GM23338 (cell line): ENCODE data around the gene DOLPP1. TPM values are rescaled to one million over a fixed set of nuclear protein-coding genes. Genes with fewer than 3 reads are reported as not detected.

Source experiments
- ATAC-seq: fragments of 200-7000 bp; cut with Tn5 transposase; 3 replicates; pipeline ENCODE4 v1.9.1; 2020
- DNase-seq: peaks from one replicate; pipeline ENCODE4 v3.0.0-alpha.2; 2015; ENCODE audit warnings: low spot score
- H2AFZ ChIP-seq: fragments of 200-600 bp; sonication (generic); 2 replicates; pipeline ENCODE4 v1.8.0; 2016; ENCODE audit warnings: antibody characterized with exemption, mild to moderate bottlenecking, moderate library complexity
- H3F3A ChIP-seq: fragments of 200-600 bp; sonication (generic); replicated peaks from 2 replicates; pipeline ENCODE4 v1.8.0; 2017; ENCODE audit warnings: antibody characterized with exemption, mixed run types, low read depth
- H3K27ac ChIP-seq: fragments of 200-600 bp; sonication (generic); 2 replicates; pipeline ENCODE4 v1.6.1; 2016; ENCODE audit warnings: low read depth
- H3K27me3 ChIP-seq: fragments of 200-600 bp; sonication (generic); 2 replicates; pipeline ENCODE4 v1.8.0; 2016; ENCODE audit warnings: mild to moderate bottlenecking, mixed run types, moderate library complexity; ENCODE audit not compliant: insufficient read depth
- H3K36me3 ChIP-seq: fragments of 200-600 bp; sonication (generic); 2 replicates; pipeline ENCODE4 v1.8.0; 2016; ENCODE audit warnings: mild to moderate bottlenecking; ENCODE audit not compliant: insufficient read depth
- H3K4me1 ChIP-seq: fragments of 200-600 bp; sonication (generic); 2 replicates; pipeline ENCODE4 v1.8.0; 2016; ENCODE audit warnings: mild to moderate bottlenecking, moderate library complexity; ENCODE audit not compliant: insufficient read depth
- H3K4me2 ChIP-seq: fragments of 200-600 bp; sonication (generic); 2 replicates; pipeline ENCODE4 v1.7.1; 2017; ENCODE audit warnings: mixed run types
- H3K4me3 ChIP-seq: fragments of 200-600 bp; sonication (generic); 2 replicates; pipeline ENCODE4 v1.6.1; 2016; ENCODE audit warnings: mixed run types
- H3K79me2 ChIP-seq: fragments of 200-600 bp; sonication (generic); replicated peaks from 2 replicates; pipeline ENCODE4 v1.8.0; 2017; ENCODE audit warnings: mild to moderate bottlenecking; ENCODE audit not compliant: insufficient read depth
- H3K9me2 ChIP-seq: fragments of 200-600 bp; sonication (generic); 2 replicates; pipeline ENCODE4 v1.8.0; 2017; ENCODE audit not compliant: insufficient read depth
- H4K20me1 ChIP-seq: fragments of 200-600 bp; sonication (generic); replicated peaks from 2 replicates; pipeline ENCODE4 v1.8.0; 2017; ENCODE audit warnings: mild to moderate bottlenecking; ENCODE audit not compliant: insufficient read depth
- H3K27ac Mint-ChIP-seq: 2 replicates; pipeline ENCODE4 v1.8.0; 2020; ENCODE audit warnings: inconsistent platforms, mild to moderate bottlenecking, moderate library complexity, mixed read lengths
- H3K27me3 Mint-ChIP-seq: 3 replicates; pipeline ENCODE4 v1.8.0; 2022; ENCODE audit warnings: low read depth, mild to moderate bottlenecking, moderate library complexity, mixed read lengths, inconsistent platforms; ENCODE audit not compliant: insufficient read depth, poor library complexity
- H3K36me3 Mint-ChIP-seq: 3 replicates; pipeline ENCODE4 v1.8.0; 2021; ENCODE audit warnings: low read depth, mild to moderate bottlenecking, inconsistent platforms, moderate library complexity, mixed read lengths
- H3K4me1 Mint-ChIP-seq: 3 replicates; pipeline ENCODE4 v1.8.0; 2020; ENCODE audit warnings: mild to moderate bottlenecking, inconsistent platforms, mixed read lengths
- H3K4me3 Mint-ChIP-seq: 3 replicates; pipeline ENCODE4 v1.8.0; 2021; ENCODE audit warnings: moderate library complexity, mild to moderate bottlenecking, inconsistent platforms, mixed read lengths
- H3K9me3 Mint-ChIP-seq: 3 replicates; pipeline ENCODE4 v1.8.0; 2020; ENCODE audit warnings: moderate library complexity, mild to moderate bottlenecking, inconsistent platforms, mixed read lengths
- CREB1 ChIP-seq: fragments of 250-450 bp; sonication (Bioruptor Pico); IDR thresholded peaks from 2 replicates; pipeline ENCODE4 v1.5.0; 2020; ENCODE audit warnings: low read depth, mild to moderate bottlenecking, moderate library complexity
- CTCF ChIP-seq, 2 experiments: fragments of 200-600 bp in 1 of 2; sonication (generic) in 1 of 2; conservative IDR thresholded peaks; 2 replicates each; pipeline versions ENCODE4 v1.5.1 to v1.6.1; 2016 to 2017; ENCODE audit warnings: antibody characterized with exemption in 2 of 2, low read depth in 2 of 2, mild to moderate bottlenecking in 2 of 2, moderate library complexity in 1 of 2
- ETS1 ChIP-seq: IDR thresholded peaks from 2 replicates; pipeline ENCODE4 v1.6.1; 2016; ENCODE audit warnings: antibody characterized with exemption
- JUNB ChIP-seq: IDR thresholded peaks from one replicate; pipeline ENCODE4 v1.6.1; 2016; ENCODE audit warnings: antibody characterized with exemption; ENCODE audit not compliant: unreplicated experiment
- NANOG ChIP-seq: IDR thresholded peaks from 2 replicates; pipeline ENCODE4 v1.6.1; 2016; ENCODE audit warnings: antibody characterized with exemption, borderline replicate concordance
- POLR2AphosphoS5 ChIP-seq: IDR thresholded peaks from 2 replicates; pipeline ENCODE4 v1.6.1; 2016; ENCODE audit warnings: antibody characterized with exemption, low read depth
- REST ChIP-seq: IDR thresholded peaks from one replicate; pipeline ENCODE4 v1.6.1; 2018; ENCODE audit warnings: antibody characterized with exemption; ENCODE audit not compliant: unreplicated experiment
- STAT1 ChIP-seq: IDR thresholded peaks from one replicate; pipeline ENCODE4 v1.6.1; 2016; ENCODE audit warnings: antibody characterized with exemption; ENCODE audit not compliant: unreplicated experiment
- ZNF114 ChIP-seq: fragments of 250-450 bp; sonication (Bioruptor Pico); IDR thresholded peaks from 2 replicates; pipeline ENCODE4 v1.5.0; 2020; ENCODE audit warnings: mild to moderate bottlenecking, moderate library complexity
- polyA plus RNA-seq: library from polyadenylated mRNA; unstranded; fragments of >200 nt; fragmentation: Nextera tagmentation; extraction: Ambion mirVana; gene quantifications from 2 replicates; pipeline ENCODE4 v1.2.1, GENCODE V29; 2016
- total RNA-seq: library from RNA; depleted of rRNA; stranded (reverse); fragments of >200 nt; shearing (Covaris generic); gene quantifications from 2 replicates; pipeline ENCODE4 v1.2.3, GENCODE V29; 2014

Gene DOLPP1
- total and polyA plus RNA-seq, 2 experiments from 2014 or later = 23.3 to 31.9 TPM

- TF ChIP-seq REST (no peak), CTCF (conservative IDR thresholded peaks at IDR 0.05; ENCODE audit: low read depth in 2 of 2) (no peak), STAT1 (no peak)
Observed at GRCh38 chr9:129077236-129077635, 3.7 kb upstream of the DOLPP1 start (continued).

GRCh38 chr9:129078691-129079503 is 2.0 kb upstream of the DOLPP1 start:
- Histone ChIP-seq H3K9me2 (no peaks in the 10 kb centered on the region), H3K79me2 (peaks cover 34% of the 10 kb centered on the region), H3F3A (0 out of 2 replicates have a peak, but pooled peaks cover 4% of the 10 kb centered on the region), H3K27ac (no peak overlapping the region), H3K4me3 (no peak overlapping the region), H2AFZ (no peak overlapping the region), H3K27me3 (no peaks in the 10 kb centered on the region), H3K4me2 (peak overlapping the region; percentile 27; the same call in 1 of the 2 replicates), H4K20me1 (no peaks in the 10 kb centered on the region; the same call in 1 of the 2 replicates), H3K4me1 (peaks cover 5% of the 10 kb centered on the region; the same call in 1 of the 2 replicates), H3K36me3 (no peaks in the 10 kb centered on the region)
- Mint-ChIP-seq H3K36me3 (no peaks in the 10 kb centered on the region; the same call in 2 of the 3 replicates), H3K4me1 (peaks cover 3% of the 10 kb centered on the region), H3K27me3 (peaks cover 17% of the 10 kb centered on the region), H3K9me3 (no peaks in the 10 kb centered on the region), H3K4me3 (peak overlapping the region; percentile 99), H3K27ac (peak overlapping the region; percentile 64; the same call in 1 of the 2 replicates)
- DNase-seq (peak; percentile 27), ATAC-seq (no peak)
- TF ChIP-seq NANOG (no peak), ETS1 (no peak), JUNB (no peak), REST (no peak), CREB1 (CRISPR knock-in tag) (no peak), ZNF114 (CRISPR knock-in tag) (no peak), POLR2AphosphoS5 (no peak), CTCF (conservative IDR thresholded peaks at IDR 0.05; ENCODE audit: low read depth in 2 of 2) (no peak)
